T-helper 2 cell (primary cell): ENCODE measurements around the gene ZNF608.

ENCODE experiments used
- DNase-seq, 5 experiments: peaks; one replicate each; pipeline versions ENCODE4 v3.0.0 to v3.0.0-alpha.2; 2012 to 2022

The ZNF608 gene

DNA sequence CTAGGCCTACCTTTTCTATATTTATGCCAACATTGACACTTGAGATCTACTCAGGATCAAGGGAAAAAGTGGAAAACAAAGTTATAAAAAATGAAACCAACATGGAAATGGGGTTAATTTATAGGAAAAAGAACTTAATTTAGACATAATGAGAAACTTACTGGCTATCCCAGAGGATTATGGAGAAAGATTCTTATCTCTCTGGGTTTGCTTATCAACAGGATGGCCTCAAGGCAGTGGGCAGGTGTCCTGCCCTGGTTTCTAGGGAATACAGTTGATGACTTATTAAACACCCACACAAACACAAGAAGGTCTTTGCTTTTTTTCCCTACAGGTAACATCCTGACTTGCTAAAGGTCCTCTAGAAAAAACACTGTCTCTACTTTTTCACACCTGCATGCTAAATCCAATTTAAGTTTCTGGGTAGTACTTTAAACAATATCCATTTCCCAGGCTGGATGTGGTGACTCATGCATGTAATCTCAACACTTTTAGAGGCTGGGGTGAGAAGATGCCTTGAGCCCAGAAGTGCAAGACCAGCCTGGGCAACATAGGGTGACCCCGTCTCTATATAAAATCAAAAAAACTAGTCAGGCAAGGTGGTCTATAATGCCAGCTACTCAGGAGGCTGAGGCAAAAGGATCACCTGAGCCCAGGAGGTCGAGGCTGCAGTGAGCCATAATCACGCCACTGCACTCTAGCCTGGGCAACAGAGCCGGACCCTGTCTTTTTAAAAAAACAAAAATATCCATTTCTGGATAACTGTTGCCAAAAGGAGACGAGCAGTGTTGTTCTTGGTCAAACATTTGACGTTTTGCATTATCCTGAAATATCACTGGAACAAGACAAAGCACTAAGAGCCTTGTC, 6.6 kb upstream of the ZNF608 start:
- no peak for DNase-seq

DNA sequence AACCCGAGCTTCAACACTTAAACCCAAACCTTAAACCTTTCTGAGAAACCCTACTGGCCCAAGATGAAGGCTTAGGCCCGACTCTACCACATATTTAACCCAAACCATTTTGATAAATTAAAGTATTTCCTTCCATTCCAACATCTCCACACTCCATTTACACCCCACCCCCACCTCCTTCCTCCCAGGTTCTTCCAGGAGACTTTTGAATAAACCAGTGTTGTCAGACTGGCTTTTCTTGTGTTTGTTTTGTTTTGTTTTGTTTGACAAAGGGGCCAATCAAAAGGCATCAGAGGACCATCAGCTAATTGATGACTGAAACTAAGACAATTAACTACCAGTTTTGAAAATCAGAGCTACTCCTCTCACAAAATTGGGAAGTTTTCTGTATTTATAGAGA, 4.6 kb upstream of the ZNF608 start:
- DNase-seq: no peak

DNA sequence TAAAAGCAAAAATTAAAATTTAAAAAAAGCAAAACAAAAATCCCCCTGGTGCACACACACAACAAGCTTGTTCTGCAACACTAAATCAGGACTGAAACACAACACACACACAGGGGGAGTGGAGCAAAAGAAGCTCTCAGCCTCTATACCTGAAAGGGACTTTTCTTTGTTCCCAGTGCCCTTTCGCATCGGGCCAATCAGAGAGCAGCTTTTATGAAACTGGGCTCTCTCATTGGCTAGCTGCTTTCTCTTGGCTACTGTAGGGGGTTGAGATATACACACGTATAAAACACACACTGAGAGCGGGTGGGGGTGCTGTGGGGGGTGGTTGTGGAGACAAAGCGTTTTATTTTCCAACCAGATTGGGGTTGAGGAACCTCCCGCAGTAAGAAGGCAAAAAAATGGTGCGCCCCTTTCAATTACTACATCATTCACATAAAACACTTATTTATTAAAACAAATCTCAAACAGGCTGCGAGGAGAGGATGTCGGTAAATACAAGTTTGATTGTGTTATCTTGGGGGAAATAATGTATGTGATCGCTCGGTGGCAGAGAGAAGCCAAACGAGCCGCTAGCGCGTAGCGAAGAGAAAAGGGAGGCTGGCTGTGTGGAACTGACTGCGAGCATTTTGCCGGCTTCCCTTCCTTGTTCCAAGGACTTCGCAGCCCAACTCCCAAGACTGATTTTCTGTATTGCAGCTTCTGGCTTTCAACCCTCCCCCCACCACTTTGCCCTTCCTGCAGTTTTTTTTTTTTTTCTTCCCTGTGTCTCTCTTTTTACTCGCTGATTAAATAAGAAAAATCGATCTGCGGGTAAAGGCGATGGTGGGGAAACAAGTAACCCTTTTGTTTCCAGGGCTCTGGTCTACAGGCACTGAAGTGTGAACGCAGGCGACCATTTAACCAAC, 2.5 kb upstream of the ZNF608 start:
- DNase-seq: peak in 1 of 5 experiments; percentile 2

DNA sequence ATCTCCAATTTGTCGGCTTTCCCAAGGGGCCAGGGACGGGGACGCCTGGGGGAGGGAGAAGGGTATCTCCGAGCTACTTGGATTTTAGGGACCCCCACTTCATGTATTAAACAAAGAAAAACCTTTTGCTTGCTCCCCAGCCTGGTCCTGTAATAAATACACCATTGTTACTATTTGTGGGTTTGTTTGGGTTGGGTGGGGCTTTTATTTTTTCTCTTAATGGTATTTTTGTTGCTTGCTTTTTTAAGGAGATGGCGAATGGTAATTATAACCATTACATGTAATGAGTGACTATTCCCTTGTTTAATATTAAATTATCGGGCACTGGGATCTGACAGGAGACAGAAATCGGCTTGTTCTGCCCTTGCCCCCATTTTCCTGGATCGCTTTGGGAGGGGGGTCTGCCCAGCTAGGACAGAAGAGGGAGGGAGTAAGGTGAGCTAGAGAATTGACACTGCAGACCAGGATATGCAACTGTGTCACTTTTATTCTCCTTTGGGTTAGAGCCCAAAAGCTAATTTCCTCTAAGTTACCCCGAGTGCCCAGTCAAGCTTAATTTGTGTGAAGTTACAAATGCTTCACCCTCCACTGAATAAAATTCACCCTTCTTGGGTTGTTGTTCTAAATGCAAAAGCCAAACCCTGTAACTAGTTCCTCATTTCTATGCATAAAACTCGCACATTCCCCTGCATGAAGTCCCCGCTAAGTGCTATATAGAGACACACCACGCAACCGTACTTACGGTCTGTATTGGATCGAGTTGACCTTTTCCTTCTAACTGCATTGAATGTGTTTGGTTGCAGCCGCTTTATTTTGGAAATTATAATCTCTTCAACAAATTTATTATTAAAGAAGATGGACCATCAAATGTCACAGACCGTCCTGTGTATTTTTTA, 1.6 kb upstream of the ZNF608 start:
- no peak for DNase-seq

DNA sequence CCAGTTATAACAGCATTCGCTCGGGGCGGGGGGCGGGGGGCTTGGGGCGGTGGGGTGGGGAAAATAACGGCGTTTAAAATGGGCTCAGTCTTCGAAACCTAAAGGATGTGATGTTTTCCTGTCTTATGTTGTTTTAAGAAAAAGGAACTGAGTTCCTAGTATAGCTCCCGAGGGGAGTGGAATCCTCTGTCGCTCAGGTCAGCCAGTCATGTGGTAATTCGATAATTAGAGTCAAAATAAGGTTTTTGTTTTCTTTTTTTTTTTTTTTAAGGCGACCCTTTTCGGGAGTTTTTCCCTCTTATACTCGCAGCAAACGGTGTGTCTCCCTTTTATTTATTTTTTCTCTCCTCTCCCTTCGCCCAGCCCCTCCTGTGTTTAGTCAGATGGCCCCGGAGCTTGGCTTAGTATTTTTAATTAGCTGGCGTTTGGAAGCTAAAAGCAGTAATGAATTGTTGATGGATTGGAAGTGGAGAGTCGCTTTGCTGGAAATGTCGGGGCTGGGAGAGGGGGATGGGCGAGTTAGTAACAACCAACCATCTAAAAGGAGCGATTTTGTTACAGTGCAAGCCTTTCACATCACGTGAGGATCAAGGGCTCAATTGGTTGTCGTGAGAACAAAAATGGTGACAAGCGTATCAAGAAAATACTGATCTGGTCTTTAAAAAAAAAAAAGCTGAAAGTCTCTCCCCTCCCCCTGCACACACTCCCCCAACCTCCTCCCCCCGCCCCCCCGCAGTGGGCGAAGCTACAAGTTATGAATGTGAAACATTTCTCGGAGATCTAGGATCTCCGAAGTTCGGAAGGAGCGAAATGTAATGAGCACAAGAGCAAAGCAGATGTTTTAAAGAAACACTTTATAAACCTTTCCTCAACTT, 714 bp upstream of the ZNF608 start:
- no peak for DNase-seq

DNA sequence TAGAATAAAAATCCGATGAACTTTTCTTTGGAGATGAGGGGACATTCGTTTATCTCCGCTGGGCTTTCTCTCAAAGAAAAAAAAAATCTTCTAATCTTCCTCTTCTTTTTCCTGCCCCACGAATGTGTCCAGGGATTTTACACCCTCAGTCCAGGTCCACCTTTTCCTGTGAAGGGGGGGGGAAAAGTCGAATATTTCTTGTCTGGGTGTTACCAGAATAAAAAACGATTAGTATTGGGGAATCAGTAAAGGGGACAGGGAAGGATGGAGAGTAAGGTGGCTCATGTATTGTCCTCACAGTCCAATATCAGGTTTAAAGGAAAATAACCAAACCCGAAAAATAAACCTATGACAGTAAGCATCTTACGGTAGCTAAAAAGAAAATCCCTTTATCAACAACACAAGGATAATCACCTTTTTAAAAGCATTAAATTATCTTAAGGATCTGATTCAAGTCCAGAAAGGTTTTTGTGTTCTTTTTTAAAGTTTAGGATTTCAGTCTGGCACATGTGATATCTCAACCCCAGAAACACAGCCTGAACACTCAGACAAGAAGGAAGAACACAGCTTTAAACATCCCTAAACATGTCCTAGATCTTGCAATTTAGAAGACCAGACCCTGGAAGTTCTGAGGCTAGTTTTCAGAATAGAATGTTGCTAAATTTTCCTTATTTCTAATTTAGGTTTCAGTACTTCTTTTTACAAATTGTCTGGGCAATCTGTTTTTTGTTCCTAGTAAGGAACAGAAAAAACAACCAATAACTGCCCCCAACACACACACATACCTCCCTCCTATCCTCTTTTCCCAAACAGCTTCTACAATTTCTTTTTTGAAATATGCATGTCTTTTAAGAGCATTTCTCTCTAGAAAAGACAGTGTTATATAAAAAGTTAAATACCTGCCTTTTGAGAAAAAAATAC, 1.2 kb downstream of the ZNF608 start:
- no peak for DNase-seq

DNA sequence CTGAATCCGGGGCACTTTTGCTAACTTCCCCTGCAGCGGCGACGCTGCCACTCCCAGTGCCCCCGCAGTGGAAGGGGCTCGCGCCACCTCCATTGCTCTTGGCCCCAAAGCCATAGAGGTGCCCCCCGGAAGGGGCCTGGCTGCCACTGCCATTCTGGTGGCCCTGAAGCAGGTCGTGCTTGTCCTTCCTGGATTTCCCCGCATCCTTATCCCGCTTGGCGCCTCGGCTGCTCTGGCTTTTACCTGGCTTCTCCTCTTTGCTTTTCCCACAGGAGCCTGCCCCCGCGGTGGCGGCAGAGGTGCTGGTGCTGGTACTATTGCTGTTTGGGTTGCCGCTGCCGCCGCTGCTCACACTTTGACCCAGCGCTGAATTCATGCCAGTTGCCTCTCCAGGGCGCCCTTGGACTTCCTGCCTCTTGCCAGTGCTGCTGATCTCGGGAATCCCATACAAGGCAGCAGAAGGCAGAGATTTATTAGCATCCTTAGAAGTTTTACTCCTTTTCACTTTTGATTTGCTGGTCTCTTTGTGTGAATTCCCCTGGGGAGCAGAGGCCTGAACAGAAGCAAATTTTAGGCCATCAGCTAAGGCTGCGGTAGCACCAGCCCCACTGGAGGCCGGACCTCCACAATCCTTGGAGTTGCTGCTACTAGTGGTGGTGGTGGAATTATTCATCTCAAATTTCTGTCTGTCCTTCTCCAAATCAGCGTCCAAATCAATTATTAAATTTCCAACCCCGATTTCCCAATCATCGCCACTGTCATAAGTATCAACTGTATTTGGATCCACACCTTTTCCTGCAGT, 2.1 kb downstream of the ZNF608 start:
- no peak for DNase-seq

DNA sequence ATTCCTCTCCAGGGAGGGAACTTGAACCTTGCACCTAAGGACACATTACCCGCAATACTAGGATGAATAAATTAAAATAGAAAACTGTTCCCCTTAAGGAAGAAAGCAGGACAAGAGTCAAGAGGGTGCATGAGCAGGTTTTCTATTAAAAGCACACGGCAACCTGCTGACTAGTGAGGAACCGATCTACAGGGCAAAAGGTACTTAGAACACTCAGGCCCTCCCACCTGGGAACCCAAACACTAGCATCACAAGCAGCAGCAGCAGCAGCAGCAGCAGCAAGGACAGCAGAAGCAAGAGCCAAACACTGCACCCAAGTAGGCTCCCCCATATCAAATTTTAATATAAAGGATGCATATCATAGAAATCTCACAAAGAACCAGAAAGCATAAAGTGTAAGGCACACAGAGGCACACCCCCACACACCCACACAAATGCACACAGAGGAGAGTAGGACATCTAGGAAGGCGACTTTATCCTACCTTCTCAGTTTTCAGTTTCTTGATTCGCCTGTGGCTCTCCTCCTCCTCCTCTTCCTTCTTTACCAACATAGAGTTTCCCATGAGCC, 2.8 kb downstream of the ZNF608 start:
- DNase-seq: no peak

DNA sequence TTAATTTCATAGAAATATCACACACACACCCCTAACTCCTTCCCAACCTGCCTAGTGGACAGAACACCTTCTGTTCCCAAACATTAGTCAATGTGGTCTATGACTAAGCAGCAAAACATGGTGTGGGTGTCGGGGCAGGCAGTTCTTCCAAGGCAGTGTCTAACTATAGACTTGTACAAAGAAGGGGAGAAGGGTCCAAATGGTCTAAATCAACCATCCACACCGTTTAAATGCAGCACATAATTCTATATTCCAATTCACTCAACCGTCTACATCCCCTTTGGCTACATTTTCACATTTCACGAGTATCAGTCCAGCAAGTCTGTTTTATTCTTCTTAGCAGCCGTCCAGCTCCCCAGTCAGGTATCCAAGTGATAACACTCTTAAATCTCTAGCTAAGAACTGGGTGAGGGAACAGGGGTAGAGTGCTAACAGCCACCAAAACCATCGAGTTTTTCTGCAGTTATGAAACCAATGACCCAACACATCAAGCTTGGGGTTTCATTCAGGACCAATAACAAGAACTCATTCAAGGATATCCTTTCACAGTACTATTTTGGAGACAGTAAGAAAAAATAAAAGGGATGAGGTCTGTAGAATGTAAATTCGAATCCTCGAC, 3.3 kb downstream of the ZNF608 start:
- no peak for DNase-seq

DNA sequence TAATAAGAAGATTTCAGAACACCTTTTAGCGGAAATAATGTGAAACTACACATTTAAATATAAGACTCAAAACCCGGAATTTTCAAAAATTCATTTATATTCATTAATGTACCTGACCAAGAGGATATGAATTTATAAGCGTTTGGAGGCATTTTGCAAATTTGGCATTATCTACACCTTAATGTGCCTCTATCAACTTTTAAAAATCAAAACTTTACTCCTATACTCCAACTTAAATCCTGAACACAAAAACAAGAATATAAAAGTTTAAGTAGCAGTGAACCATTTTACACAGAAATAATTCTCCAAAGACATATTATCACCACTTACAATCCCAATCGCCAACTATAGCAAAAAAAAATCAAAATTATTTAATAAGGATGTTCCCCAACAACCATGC, 3.9 kb downstream of the ZNF608 start:
- DNase-seq: no peak

DNA sequence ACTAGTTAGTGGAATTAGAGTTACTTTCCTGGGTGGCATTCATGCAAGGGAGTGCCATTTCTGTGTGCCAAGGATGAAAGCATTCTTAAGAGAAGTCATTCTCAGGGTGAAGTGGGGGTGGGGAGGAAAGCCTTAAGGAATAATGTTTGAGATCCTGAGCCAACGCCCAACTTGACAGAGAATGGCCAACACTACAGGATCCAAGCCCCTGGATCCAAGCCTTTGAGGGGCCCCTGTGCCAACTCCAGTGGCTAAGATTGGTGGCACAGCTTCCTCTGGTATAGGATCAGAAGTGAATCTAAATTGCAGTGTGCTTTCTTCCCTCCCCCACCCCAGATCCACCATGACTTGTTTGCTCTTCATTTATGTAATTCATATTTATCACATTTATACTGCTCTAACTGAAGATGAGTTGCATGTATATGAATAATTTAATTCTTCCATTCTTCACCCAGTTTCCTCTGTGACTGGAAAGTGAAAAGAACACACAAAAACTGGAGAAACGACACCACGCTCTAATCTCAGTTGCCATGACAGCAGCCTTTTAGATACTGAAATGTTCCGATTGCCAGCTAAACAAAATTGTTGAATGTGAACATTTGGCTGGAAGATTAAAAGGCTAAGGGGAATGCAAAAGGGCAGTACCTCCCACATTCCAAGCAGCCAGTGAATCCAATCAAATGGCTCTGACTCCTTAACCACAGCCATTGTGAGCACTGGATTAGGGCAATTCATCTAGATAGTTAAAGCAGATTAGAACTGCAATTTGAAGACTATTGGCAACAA, 4.5 kb downstream of the ZNF608 start:
- DNase-seq: no peak

DNA sequence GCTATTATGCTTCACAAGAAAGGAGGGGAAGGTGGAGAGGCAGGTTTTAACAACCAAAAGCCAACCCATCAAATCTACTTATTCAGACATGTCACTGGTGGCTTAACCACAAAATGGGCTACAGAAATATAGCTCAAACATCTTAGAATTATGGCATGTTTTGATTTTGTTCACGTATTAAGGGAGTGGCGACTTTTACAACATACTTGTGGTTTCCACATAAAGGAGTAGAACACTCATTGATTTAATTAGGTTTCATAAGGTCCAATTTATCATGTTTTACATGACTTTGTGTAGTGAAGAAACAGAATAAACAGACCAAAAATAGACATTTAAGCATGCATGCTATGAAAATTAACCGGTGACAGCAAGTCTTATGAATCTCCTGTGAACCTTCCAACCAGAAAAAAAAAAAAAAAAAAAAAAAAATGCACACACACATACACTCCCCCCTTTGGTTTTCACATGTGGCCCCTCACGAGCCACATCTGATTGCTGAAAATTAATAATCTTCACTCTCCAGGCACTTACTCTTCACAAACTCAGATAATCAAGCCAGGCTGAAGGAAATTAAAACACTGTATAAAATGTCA, 5.4 kb downstream of the ZNF608 start:
- DNase-seq: no peak

DNA sequence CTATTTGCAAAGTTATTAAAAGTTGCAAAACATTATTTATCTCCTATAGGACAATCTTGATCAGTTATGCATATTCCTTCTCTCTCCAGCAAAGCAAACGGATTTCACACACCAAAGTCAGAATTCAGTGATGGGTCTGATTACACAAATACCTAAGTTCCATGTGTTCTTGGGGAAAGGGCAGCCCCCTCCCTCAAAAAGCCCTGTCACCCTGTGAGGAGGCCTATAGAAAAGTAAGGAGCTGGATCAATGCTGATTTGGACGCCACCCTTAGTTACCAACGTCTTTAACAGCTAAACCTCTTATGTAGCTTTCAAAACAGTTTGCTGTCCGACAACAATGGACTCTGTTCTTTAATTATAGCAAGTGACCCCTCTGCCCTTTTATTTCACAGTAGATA, 6.4 kb downstream of the ZNF608 start:
- DNase-seq: no peak

DNA sequence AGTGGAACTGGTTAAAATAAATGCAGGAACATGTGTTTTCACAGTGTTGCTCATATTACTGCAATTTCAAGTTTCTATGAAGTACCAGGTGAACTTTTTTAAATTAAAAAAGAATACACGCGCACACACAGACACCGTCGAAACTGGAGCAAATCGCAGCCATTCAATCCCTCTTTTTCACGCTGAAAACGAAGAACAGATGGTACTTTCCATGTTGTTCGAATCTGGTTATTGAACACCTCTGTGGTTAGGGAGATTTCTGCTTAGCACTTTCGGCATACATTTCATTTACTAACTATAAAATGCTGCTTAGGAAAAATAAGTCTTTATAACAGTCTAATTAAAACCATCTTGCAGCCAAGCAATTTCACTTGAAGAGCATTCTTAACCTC, 6.8 kb downstream of the ZNF608 start:
- DNase-seq: no peak

DNA sequence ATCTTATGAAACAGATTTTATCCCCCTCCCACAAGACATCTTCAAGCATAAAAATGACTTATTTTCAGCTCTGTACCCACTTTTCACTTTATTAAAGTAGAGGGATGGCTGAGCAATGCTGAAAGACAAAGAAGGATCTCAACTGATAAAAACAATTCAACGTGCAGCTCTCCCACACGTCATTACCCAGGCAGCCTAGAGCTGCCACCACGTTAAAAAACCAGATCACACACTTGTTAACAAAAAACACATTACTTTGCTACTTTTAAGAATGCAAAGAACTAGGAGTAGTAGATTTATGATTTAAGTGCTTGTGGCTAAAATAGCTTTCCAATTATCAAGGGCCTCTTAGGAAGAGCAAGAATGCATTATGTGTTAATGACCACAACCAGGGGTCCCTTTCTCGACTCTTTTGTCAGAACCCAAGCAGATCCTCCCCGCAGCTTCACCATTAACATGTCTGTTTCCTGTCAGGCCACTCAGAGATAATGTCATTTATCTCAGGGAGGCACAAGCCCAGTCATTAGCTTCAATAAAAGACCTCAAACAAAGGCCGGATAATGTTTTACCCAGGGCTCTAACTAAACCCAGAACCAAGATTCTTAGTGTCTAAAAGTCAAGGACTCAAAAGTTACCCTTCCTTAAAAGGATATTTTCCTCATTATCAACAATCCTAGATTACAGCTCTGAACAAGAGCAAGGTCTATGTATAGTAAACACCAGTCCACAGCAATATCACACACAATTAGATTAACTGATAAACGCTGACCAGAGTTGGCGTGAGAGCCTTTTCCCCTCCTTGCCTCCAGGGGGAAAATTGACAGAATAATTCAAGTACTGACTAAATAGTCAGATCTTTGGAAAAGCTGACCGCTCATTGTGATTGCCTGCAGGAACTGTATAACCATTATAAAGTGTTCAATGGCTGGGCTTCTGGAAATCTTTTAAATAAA, 7.5 kb downstream of the ZNF608 start:
- no peak for DNase-seq

DNA sequence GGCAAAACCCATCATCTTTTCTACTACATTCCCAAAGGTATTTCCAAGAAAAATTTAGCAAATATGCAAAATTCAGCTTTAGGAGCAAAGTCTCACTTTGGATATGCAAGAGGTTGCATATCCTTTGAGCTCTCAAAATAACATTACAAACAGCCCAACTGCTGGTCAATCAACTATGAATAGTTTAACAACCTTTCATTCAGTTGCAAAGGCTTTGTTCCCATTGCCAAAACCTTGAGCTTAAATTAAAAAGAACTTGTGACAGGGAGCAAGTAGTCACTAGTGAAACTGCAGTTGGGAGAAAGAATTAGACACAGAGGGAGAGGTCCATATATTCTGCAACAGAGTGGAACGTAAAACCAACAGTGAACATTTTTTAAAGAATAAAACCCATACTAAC, 8.8 kb downstream of the ZNF608 start:
- no peak for DNase-seq

DNA sequence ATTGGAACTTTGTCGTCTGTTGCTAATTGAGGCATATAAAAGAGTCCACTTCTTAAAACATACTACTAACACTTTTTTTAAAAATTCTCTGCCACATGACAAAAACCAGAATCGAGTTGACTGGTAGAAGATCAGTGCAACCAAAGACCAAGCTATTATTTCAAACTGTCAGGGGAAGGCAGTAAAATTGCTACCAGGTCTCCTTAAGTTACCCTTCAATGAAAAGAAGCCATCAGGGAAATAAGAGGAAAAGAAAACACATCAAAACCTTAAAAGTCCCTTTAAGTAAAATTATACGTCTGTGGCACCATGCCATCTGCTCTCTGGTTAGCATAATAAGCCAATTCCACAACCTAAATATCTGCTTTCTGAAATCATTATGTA, 9.6 kb downstream of the ZNF608 start:
- DNase-seq: no peak
